Sigmoid colon (tissue), 7 donors: ENCODE results near the gene PKHD1. TPM values are rescaled to one million over a fixed set of nuclear protein-coding genes. Genes with fewer than 3 reads are reported as not detected.

ENCODE experiments used
- DNase-seq: peaks from one replicate; pipeline ENCODE4 v3.0.0-alpha.2; 2019
- H3K27ac ChIP-seq, 4 donors: fragments of 200-600 bp; sonication (generic); one replicate each; pipeline ENCODE4 v1.5.1; 2016 to 2019; ENCODE audit warnings: mild to moderate bottlenecking in 1 of 4
- H3K27me3 ChIP-seq, 3 donors: fragments of 200-600 bp; sonication (generic); one replicate each; pipeline ENCODE4 v1.5.1; 2019; ENCODE audit warnings: mild to moderate bottlenecking in 1 of 3
- H3K36me3 ChIP-seq, 4 donors: fragments of 200-600 bp; sonication (generic); one replicate each; pipeline ENCODE4 v1.5.1; 2016 to 2019
- H3K4me1 ChIP-seq, 4 donors: fragments of 200-600 bp; sonication (generic); one replicate each; pipeline ENCODE4 v1.5.1; 2017 to 2019
- H3K4me3 ChIP-seq, 4 donors: fragments of 200-600 bp; sonication (generic); one replicate each; pipeline ENCODE4 v1.5.1; 2017 to 2019; ENCODE audit warnings: mild to moderate bottlenecking in 2 of 4, moderate library complexity in 1 of 4
- H3K9me3 ChIP-seq, 4 donors: fragments of 200-600 bp in 3 of 4; sonication (generic) in 3 of 4; one replicate each; pipeline versions ENCODE4 v1.5.1 to v1.6.1; 2013 to 2019
- EP300 ChIP-seq, 4 donors: sonication (generic); formaldehyde crosslinking; IDR thresholded peaks; one replicate each; pipeline ENCODE4 v1.6.1; 2017; ENCODE audit warnings: antibody characterized with exemption in 4 of 4
- POLR2A ChIP-seq, 2 donors: fragments of 450-650 bp; IDR thresholded peaks; one replicate each; pipeline ENCODE4 v1.6.1; 2016; ENCODE audit warnings: antibody characterized with exemption in 2 of 2, mild to moderate bottlenecking in 2 of 2, moderate library complexity in 2 of 2
- POLR2AphosphoS5 ChIP-seq, 4 donors: sonication (generic); formaldehyde crosslinking; IDR thresholded peaks; one replicate each; pipeline ENCODE4 v1.6.1; 2017; ENCODE audit warnings: antibody characterized with exemption in 4 of 4
- WGBS, 2 donors: extraction: QIAGEN DNeasy Blood & Tissue Kit; methylation state at CpG; one replicate each; pipeline ENCODE4 v1.1.7; 2013; 5-methylcytosine and 5-hydroxymethylcytosine counted together
- intact Hi-C: fragments of 100-400 bp; cut with DNase I; formaldehyde crosslinking; loops from one replicate; pipeline ENCODE4 v1.15.1; 2023
- polyA plus RNA-seq, 3 donors: library from polyadenylated mRNA; stranded (reverse); fragments of 200-250 nt; gene quantifications; one replicate each; pipeline ENCODE4 v1.2.3, GENCODE V29; 2013
- total RNA-seq, 4 donors: library from RNA; depleted of rRNA; stranded (reverse); fragments of >200 nt; gene quantifications; one replicate each; pipeline ENCODE4 v1.1.0, GENCODE V29; 2016
- TF ChIP-seq, protein P1 (sequence below), 4 experiments: fragments of 450-650 bp in 3 of 4; fragments of 200-600 bp in 1 of 4; IDR thresholded peaks; one replicate each; pipeline ENCODE4 v1.5.1; 2016 to 2019; ENCODE audit warnings: antibody characterized with exemption in 4 of 4, mild to moderate bottlenecking in 3 of 4, moderate library complexity in 2 of 4
- donor health status: healthy with polysubstance abuse.
- donor health status: Bipolar disorder and iron deficiency.
- donor health status: healthy.

The PKHD1 gene
- total and polyA plus RNA-seq, 7 donors: under 0.01 to 0.66 (median under 0.01) TPM; not detected in 2

GRCh38 chr6:51718533-51718932, 368.9 kb downstream of the PKHD1 start:
- no peak for DNase-seq
- no peaks in the 10 kb centered on the region for H3K9me3 ChIP-seq
- no peak overlapping the region for H3K4me3 ChIP-seq
- TF ChIP-seq, protein P1, sequence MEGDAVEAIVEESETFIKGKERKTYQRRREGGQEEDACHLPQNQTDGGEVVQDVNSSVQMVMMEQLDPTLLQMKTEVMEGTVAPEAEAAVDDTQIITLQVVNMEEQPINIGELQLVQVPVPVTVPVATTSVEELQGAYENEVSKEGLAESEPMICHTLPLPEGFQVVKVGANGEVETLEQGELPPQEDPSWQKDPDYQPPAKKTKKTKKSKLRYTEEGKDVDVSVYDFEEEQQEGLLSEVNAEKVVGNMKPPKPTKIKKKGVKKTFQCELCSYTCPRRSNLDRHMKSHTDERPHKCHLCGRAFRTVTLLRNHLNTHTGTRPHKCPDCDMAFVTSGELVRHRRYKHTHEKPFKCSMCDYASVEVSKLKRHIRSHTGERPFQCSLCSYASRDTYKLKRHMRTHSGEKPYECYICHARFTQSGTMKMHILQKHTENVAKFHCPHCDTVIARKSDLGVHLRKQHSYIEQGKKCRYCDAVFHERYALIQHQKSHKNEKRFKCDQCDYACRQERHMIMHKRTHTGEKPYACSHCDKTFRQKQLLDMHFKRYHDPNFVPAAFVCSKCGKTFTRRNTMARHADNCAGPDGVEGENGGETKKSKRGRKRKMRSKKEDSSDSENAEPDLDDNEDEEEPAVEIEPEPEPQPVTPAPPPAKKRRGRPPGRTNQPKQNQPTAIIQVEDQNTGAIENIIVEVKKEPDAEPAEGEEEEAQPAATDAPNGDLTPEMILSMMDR (IDR thresholded peaks at IDR 0.05): no peak
- no peak for TF ChIP-seq POLR2AphosphoS5 (IDR thresholded peaks at IDR 0.05)
- TF ChIP-seq POLR2A (IDR thresholded peaks at IDR 0.05): no peak
- TF ChIP-seq EP300 (IDR thresholded peaks at IDR 0.05): no peak
- no peaks in the 10 kb centered on the region for H3K27me3 ChIP-seq
- H3K4me1 ChIP-seq: no peaks in the 10 kb centered on the region
- intact Hi-C loops: no loop called here
- WGBS, 2 donors: 91% methylated on average over 1 of the region's 1 CpG
- no peak overlapping the region for H3K27ac ChIP-seq
- no peaks in the 10 kb centered on the region for H3K36me3 ChIP-seq

DNA sequence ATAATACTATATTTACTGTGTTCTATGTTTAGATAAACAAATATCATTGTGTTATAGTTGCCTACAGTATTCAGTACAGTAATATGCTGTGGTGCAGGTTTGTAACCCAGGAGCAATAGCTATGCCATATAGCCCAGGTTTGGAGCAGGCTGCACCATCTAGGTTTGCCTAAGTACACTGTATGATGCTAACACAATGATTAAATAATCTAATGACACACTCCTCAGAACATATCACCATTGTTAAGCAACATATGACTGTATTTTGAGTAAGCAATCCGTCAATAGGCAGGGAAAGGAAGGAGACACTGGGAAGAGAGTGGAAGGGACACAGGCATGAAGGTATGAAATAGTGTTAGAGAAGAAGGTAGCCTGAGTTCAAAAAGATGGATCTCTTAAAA, 369.9 kb downstream of the PKHD1 start:
- H3K27ac ChIP-seq: no peak overlapping the region
- TF ChIP-seq POLR2A (IDR thresholded peaks at IDR 0.05) (no peak), POLR2AphosphoS5 (IDR thresholded peaks at IDR 0.05) (no peak), EP300 (IDR thresholded peaks at IDR 0.05) (no peak)
- TF ChIP-seq, protein P1 (IDR thresholded peaks at IDR 0.05): no peak
- no peak for DNase-seq
- intact Hi-C loops: no loop called here
- H3K4me1 ChIP-seq: no peaks in the 10 kb centered on the region
- WGBS, 2 donors: 91 to 93% methylated on average over 1 of the region's 1 CpG
- no peaks in the 10 kb centered on the region for H3K27me3 ChIP-seq
- no peaks in the 10 kb centered on the region for H3K9me3 ChIP-seq
- no peaks in the 10 kb centered on the region for H3K36me3 ChIP-seq
- H3K4me3 ChIP-seq: no peak overlapping the region

DNA sequence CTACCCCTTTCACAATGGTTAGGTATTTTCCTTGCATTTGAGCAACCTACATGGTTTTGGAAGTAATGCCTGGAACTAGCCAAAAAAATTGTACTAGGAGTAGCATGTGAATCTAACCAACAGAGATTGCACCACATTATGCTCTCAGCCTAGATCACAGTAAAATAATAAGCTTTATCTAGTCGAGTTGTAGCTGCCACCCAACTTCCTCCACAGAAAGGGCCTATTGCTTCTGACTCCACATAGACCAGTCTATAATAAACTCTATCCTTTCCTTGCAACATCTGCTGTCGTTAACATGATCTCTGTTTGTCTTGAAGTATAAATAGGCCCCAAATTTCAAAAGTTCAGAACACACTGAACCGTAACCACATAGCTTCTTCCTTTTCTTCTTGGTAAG, 375.5 kb downstream of the PKHD1 start:
- no peaks in the 10 kb centered on the region for H3K36me3 ChIP-seq
- H3K4me1 ChIP-seq: no peaks in the 10 kb centered on the region
- H3K4me3 ChIP-seq: no peak overlapping the region
- no peak for TF ChIP-seq POLR2A (IDR thresholded peaks at IDR 0.05)
- no peak for TF ChIP-seq EP300 (IDR thresholded peaks at IDR 0.05)
- TF ChIP-seq, protein P1 (IDR thresholded peaks at IDR 0.05): no peak
- no peak for TF ChIP-seq POLR2AphosphoS5 (IDR thresholded peaks at IDR 0.05)
- DNase-seq: no peak
- no peaks in the 10 kb centered on the region for H3K27me3 ChIP-seq
- intact Hi-C loops: no loop called here
- WGBS, 2 donors: 43 to 57% methylated on average over 3 of the region's 3 CpGs
- no peaks in the 10 kb centered on the region for H3K9me3 ChIP-seq
- no peak overlapping the region for H3K27ac ChIP-seq

DNA sequence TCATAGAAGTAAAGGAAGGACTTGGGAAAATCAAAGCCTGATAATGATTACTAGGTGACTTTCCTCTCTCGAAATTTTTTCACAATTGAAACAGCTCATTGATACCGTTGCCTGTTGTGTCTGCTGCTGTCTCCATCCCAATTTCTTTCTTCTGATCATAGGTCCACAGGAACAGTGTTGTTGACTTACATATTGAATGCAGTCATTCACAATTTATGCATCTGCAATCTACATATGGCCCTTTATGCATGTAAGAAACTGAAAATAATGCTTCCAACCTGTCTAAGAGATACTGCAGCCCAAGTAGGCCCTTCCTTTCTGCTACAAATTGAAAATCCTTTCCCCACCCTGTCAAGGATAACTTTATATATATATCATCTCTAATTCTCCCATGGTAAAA, 381.3 kb downstream of the PKHD1 start:
- DNase-seq: no peak
- H3K27ac ChIP-seq: no peak overlapping the region
- H3K9me3 ChIP-seq: no peaks in the 10 kb centered on the region
- no peak overlapping the region for H3K4me3 ChIP-seq
- intact Hi-C loops: no loop called here
- no peaks in the 10 kb centered on the region for H3K36me3 ChIP-seq
- 69 to 85% methylated on average over 2 of the region's 2 CpGs for WGBS, 2 donors
- TF ChIP-seq, protein P1 (IDR thresholded peaks at IDR 0.05): no peak
- TF ChIP-seq EP300 (IDR thresholded peaks at IDR 0.05): no peak
- no peak for TF ChIP-seq POLR2AphosphoS5 (IDR thresholded peaks at IDR 0.05)
- TF ChIP-seq POLR2A (IDR thresholded peaks at IDR 0.05): no peak
- H3K4me1 ChIP-seq: no peaks in the 10 kb centered on the region
- no peaks in the 10 kb centered on the region for H3K27me3 ChIP-seq

DNA sequence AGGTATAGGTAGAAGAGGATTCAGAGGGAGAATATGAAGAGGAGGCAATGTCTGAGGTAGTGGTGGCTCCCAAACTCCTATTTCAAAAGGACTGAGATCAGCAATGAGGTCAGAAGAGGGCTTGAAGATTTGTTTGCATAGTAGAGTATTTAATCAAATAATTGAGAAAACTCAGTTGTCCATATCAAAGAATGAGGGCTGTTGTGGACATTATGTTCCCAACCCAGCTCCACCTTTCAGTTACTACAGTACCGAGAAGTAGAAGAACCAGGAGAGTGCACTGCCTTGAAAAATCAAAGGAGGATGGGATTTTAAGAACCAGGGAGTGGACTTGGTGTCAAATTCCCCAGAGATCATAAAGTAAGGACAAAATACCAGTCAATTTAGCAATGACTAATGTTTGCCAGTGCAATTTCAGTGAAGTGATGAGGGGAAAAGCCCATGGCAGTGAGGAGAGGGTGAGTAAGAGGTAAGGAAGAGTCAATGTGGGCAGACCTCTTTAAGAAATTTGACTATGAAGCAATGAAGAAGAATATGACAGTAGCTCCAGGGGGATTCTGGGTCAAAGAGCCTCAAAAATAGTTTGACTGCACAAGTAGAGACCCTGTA, 382.4 kb downstream of the PKHD1 start:
- Histone ChIP-seq H3K4me1 (no peaks in the 10 kb centered on the region), H3K27ac (no peak overlapping the region), H3K36me3 (no peaks in the 10 kb centered on the region), H3K9me3 (no peaks in the 10 kb centered on the region), H3K4me3 (no peak overlapping the region), H3K27me3 (no peaks in the 10 kb centered on the region)
- 61 to 80% methylated on average over 1 of the region's 1 CpG for WGBS, 2 donors
- intact Hi-C loops: no loop called here
- DNase-seq: no peak
- TF ChIP-seq POLR2AphosphoS5 (IDR thresholded peaks at IDR 0.05): no peak
- no peak for TF ChIP-seq POLR2A (IDR thresholded peaks at IDR 0.05)
- TF ChIP-seq, protein P1 (IDR thresholded peaks at IDR 0.05): no peak
- no peak for TF ChIP-seq EP300 (IDR thresholded peaks at IDR 0.05)
